ENCODE measurements around the gene CXXC5.

The CXXC5 gene

DNA sequence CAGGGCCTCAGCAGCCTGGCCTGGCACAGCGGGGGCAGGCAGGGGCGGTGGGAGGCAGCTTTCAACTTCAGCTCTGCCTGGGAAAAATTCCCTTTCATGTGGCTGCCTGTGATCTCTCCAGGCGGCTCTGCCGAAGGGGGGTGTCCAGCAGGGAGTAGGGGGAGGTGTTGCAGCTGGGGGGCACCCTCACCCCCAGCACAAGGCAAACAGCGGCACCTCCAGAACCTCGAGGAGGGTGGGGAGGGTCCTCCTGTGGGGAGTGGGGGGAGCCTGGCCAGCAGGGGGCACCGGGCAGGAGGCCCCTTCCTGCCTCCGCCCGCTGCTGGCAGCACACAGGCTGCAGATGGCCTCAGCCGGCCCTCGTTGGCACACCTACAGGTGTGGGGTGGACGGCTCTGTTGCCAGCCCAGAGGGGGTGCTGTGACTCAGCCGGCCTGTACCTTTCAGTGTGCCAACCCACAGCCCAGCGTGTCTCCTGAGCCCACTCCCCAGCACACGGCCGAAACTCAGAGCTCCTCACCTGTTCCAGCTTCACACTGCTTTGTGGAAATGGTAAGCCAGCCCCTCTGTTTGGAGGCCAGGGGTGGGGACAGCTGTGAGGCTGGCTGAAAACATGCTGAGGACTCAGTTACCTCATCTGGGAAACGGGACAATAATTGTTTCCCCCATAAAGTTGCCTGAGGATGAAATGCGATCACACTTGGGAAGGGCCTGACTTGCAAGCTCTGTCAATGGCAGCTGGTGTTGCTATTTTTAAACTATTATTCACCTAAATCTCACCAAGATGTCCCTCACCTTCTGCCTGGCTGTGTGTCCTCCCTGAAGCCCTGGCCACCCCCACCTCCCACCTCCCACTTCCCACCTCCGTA is 37.0 kb downstream of the CXXC5 start:
- no peak for DNase-seq (ENCODE audit: low spot score)
- ChIA-PET CTCF (interaction anchor here (0.5 to 2.5 kb wide), 5 partner anchors 10 to 370 kb away, joined by 3 to 18 read pairs (median 4); no protein-coding TSS in a partner anchor), POLR2A (ENCODE audit: low non-redundant PET) (interaction anchor here (0.7 kb wide), 1 partner anchor 17 kb away, joined by 3 read pairs; no protein-coding TSS in a partner anchor)
- no peak overlapping the region for H3K27ac ChIP-seq
- TF ChIP-seq, protein P1, sequence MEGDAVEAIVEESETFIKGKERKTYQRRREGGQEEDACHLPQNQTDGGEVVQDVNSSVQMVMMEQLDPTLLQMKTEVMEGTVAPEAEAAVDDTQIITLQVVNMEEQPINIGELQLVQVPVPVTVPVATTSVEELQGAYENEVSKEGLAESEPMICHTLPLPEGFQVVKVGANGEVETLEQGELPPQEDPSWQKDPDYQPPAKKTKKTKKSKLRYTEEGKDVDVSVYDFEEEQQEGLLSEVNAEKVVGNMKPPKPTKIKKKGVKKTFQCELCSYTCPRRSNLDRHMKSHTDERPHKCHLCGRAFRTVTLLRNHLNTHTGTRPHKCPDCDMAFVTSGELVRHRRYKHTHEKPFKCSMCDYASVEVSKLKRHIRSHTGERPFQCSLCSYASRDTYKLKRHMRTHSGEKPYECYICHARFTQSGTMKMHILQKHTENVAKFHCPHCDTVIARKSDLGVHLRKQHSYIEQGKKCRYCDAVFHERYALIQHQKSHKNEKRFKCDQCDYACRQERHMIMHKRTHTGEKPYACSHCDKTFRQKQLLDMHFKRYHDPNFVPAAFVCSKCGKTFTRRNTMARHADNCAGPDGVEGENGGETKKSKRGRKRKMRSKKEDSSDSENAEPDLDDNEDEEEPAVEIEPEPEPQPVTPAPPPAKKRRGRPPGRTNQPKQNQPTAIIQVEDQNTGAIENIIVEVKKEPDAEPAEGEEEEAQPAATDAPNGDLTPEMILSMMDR (conservative IDR thresholded peaks at IDR 0.05; ENCODE audit: low read depth), result no peak

DNA sequence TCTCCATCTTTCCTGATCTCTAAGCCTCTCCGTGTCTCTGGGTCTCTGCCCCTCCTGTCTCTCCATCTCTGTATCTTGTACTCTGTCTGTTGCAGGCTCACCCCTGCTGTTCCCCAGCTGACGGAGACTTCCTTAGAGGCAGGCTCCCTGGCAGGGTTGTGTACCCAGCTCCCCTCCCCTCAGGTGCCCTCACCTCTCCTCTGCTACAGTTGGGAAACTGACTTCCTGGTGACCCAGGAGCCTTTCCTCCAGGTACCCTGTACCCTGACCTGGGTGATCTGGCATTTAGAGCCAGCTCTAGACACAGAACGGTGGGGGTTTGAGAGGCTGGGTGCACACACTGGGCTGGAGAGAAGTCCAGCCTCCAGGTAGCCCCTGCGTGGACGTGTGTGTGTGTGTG is 37.7 kb downstream of the CXXC5 start:
- TF ChIP-seq, protein P1 (conservative IDR thresholded peaks at IDR 0.05; ENCODE audit: low read depth), result no peak
- ChIA-PET CTCF (interaction anchor here (0.5 to 2.5 kb wide), 4 partner anchors 51 to 369 kb away, joined by 3 to 18 read pairs (median 7); no protein-coding TSS in a partner anchor), POLR2A (ENCODE audit: low non-redundant PET) (interaction anchor here (0.7 kb wide), 1 partner anchor 18 kb away, joined by 3 read pairs; no protein-coding TSS in a partner anchor)
- no peak for DNase-seq (ENCODE audit: low spot score)
- no peak overlapping the region for H3K27ac ChIP-seq

DNA sequence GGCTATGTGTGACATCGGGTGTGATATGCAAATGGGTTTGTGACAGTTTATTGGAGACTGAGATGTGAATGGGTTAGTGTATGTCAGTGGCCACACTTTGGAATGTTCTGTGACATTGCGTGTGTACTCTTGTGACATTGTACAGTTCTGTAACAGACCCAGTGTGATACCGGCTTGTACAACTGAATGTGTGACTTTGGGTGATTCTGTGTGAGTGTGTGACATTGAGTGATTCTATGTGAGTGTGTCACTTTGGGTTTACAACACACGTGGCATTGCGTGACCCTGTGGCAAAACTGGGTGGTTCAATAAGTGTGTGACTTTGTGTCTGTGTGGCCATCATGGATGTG is 38.2 kb downstream of the CXXC5 start:
- no peak overlapping the region for H3K27ac ChIP-seq
- no peak for DNase-seq (ENCODE audit: low spot score)
- TF ChIP-seq, protein P1 (conservative IDR thresholded peaks at IDR 0.05; ENCODE audit: low read depth), result no peak
- ChIA-PET CTCF (interaction anchor here (2.5 kb wide), 1 partner anchor 51 kb away, joined by 18 read pairs; no protein-coding TSS in a partner anchor), POLR2A (ENCODE audit: low non-redundant PET) (no interaction called here)

- CTCF ChIA-PET, result interaction anchor here (0.7 kb wide), 2 partner anchors 33 to 51 kb away, joined by 3 read pairs; no protein-coding TSS in a partner anchor
- H3K27ac ChIP-seq, result no peak overlapping the region
- TF ChIP-seq, protein P1 (conservative IDR thresholded peaks at IDR 0.05; ENCODE audit: low read depth), result no peak
- POLR2A ChIA-PET (ENCODE audit: low non-redundant PET), result no interaction called here
- no peak for DNase-seq (ENCODE audit: low spot score)
Measured at GRCh38 chr5:139686706-139687441, 38.7 kb downstream of the CXXC5 start.

DNA sequence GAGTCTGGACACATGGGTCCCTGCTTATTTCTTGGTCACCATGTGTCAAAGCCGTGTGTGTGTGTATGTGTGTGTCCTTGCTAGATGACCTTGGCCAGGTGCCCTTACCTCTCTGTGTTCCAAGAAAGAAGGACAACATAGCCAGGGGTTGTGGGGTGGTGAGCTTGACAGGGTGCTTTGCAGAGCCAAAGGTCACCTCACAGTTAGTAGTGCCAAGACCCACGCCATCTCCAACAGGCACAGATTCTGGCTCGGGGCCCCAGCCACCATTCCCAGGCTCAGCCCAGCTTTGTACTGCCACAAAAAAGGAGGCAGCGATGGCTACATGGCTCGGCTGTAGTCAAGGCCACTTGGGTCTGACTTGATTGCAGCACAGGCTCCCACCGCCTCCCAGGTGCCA is 39.5 kb downstream of the CXXC5 start:
- DNase-seq (ENCODE audit: low spot score), result no peak
- CTCF ChIA-PET, result interaction anchor here (0.7 kb wide), 2 partner anchors 34 to 52 kb away, joined by 3 read pairs; no protein-coding TSS in a partner anchor
- TF ChIP-seq, protein P1 (conservative IDR thresholded peaks at IDR 0.05; ENCODE audit: low read depth), result no peak
- no peak overlapping the region for H3K27ac ChIP-seq
- POLR2A ChIA-PET (ENCODE audit: low non-redundant PET), result no interaction called here

DNA sequence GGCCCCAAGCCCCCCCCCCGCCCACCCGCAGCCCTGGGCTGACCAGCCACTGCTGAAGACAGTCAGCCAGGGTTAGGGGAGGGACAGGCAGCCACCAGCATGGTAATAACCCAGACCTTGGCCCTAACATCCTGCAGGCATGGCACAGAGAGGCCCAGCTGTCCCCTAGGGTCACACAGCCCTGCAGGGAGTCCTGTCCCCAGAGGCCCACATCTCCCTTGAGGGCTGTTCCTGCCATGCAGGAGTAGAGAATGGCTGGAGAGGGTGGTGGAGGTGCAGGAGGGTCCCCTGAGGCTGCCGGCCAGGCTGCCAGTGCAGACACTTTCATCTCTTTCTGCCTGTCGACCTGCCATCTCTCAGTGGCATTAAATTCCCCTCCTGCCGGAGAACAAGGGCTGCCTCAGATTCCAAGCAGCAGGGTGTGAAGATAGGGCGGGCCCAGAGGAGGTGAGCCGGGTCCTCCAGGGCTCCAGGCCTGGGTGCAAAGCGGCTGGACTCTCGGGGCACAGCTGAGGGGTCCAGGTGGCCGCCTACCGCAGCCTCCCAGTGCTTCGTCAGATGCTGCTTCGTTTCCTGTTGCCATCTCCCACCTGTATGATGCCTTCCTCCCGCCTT is 40.0 kb downstream of the CXXC5 start:
- no peak for DNase-seq (ENCODE audit: low spot score)
- TF ChIP-seq, protein P1 (conservative IDR thresholded peaks at IDR 0.05; ENCODE audit: low read depth), result no peak
- ChIA-PET POLR2A (ENCODE audit: low non-redundant PET) (no interaction called here), CTCF (interaction anchor here (0.7 to 6.2 kb wide), 2 partner anchors 27 to 54 kb away, joined by 3 to 125 read pairs; no protein-coding TSS in a partner anchor)
- no peak overlapping the region for H3K27ac ChIP-seq
